Kidney (tissue), 14 donors: ENCODE measurements around the gene ALS2CL. TPM values are rescaled to one million over a fixed set of nuclear protein-coding genes. Genes with fewer than 3 reads are reported as not detected.

ENCODE experiments used
- DNase-seq, 5 donors: peaks; one replicate each; pipeline ENCODE4 v3.0.0-alpha.2; 2013 to 2020
- FAIRE-seq: peaks from 2 replicates; lab custom pipeline; 2012; peaks lifted over from hg19 to GRCh38; lab: Jason Lieb, UNC
- H3K27ac ChIP-seq, 2 donors: one replicate each; pipeline ENCODE4 v1.7.0; 2013; ENCODE audit warnings: low read depth in 2 of 2, low read length in 2 of 2, inconsistent platforms in 1 of 2
- H3K27me3 ChIP-seq: one replicate; pipeline ENCODE4 v1.7.1; 2013; ENCODE audit warnings: low read length, inconsistent platforms; ENCODE audit not compliant: control insufficient read depth, insufficient read depth
- H3K36me3 ChIP-seq, 3 donors: one replicate each; pipeline versions ENCODE4 v1.7.0 to v1.7.1; 2013; ENCODE audit warnings: low read length in 3 of 3, control low read depth in 1 of 3, inconsistent platforms in 1 of 3; ENCODE audit not compliant: insufficient read depth in 3 of 3, control insufficient read depth in 2 of 3
- H3K4me1 ChIP-seq, 3 donors: one replicate each; pipeline versions ENCODE4 v1.7.0 to v1.7.1; 2013; ENCODE audit warnings: low read length in 3 of 3, inconsistent platforms in 1 of 3, low read depth in 1 of 3; ENCODE audit not compliant: control insufficient read depth in 2 of 3, insufficient read depth in 2 of 3
- H3K4me3 ChIP-seq, 3 donors: one replicate each; pipeline versions ENCODE4 v1.7.0 to v1.8.1; 2013; ENCODE audit warnings: low read length in 3 of 3, control low read depth in 1 of 3, inconsistent platforms in 1 of 3
- H3K9ac ChIP-seq, 3 donors: one replicate each; pipeline versions ENCODE4 v1.7.0 to v1.7.1; 2013; ENCODE audit warnings: low read length in 3 of 3, control low read depth in 1 of 3, inconsistent platforms in 1 of 3
- H3K9me3 ChIP-seq, 3 donors: one replicate each; pipeline versions ENCODE4 v1.7.0 to v1.7.1; 2013; ENCODE audit warnings: low read length in 3 of 3, control low read depth in 1 of 3, inconsistent platforms in 1 of 3; ENCODE audit not compliant: control insufficient read depth in 2 of 3, insufficient read depth in 1 of 3
- intact Hi-C: fragments of 100-400 bp; cut with DNase I; formaldehyde crosslinking; loops from one replicate; pipeline ENCODE4 v1.11.1; 2022
- polyA plus RNA-seq: library from polyadenylated mRNA; stranded (reverse); fragments of 350-450 nt; fragmentation: Illumina TruSeq; extraction: RNeasy Lipid Tissue Mini Kit (QIAGEN cat#74804); gene quantifications from one replicate; pipeline ENCODE4 v1.2.3, GENCODE V29; 2014; ENCODE audit warnings: low read depth, low replicate concordance; ENCODE audit not compliant: insufficient read depth
- total RNA-seq: library from RNA; stranded (reverse); fragmentation: NEBNext Ultra II Directional; extraction: Animal tissue kit (Norgen Biotek cat#: 25700); gene quantifications from one replicate; pipeline ENCODE4 v1.2.1, GENCODE V29; 2021
- TF ChIP-seq, protein P1 (sequence below): IDR thresholded peaks from 3 replicates; pipeline ENCODE4 v1.5.1; 2012; ENCODE audit warnings: mild to moderate bottlenecking, moderate library complexity, borderline replicate concordance; ENCODE audit not compliant: insufficient read depth; ENCODE audit errors: extremely low read depth
- donor health status: control.
- donor health status: control.
- donor health status: control.
- donor health status: control.
- donor health status: control.
- donor health status: DM: yes; HTN: yes; CAD: no.
- donor health status: Normal renal cell carcinoma (clear cell type).

The ALS2CL gene
- total and polyA plus RNA-seq, 2 donors from 2014 or later = 43.0 to 78.9 TPM

DNA sequence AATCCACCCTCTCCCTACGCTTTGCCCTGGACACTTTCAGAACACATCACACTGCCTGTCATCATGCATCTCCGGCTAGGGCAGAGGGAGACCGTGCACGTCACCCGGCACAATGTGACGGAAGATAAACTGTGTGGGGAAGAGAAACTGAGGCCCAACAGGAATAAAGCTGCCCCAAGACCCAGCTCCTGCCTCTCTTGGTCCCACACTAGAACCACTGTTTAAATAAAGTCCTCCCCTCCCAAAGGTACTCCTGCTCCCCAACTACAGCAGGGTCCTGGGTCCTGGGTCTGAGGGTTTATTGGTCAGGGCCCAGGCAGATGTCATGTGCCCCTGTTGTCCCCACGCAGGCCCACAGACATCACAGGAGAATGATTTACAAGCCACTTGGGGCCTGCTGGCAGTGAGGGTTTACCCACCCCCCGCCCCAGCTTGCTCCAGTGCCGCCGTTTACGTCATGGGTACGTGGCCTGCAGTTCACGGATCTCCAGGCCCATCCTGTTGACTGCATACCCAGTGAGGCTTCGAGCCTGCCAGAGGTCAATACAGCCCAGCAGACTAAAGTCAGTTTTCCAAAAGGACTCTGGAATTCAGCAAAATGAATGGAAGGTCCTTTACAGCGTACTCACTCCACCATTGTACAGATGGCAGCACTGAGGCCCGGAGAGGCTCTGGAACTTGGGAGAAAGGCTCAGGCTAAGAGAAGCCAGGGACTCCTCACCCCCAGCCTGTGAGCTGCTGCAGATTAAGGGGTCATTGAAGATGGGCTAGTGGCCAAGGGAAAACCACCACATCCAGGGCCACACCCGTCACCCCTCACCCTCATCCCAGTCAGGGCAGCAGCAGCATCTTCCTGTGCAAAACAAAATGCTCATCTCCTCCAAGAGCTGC is 23.2 kb downstream of the ALS2CL start:
- DNase-seq = peak in 3 of 5 donors; percentile 4 to 47 (median 16)

DNA sequence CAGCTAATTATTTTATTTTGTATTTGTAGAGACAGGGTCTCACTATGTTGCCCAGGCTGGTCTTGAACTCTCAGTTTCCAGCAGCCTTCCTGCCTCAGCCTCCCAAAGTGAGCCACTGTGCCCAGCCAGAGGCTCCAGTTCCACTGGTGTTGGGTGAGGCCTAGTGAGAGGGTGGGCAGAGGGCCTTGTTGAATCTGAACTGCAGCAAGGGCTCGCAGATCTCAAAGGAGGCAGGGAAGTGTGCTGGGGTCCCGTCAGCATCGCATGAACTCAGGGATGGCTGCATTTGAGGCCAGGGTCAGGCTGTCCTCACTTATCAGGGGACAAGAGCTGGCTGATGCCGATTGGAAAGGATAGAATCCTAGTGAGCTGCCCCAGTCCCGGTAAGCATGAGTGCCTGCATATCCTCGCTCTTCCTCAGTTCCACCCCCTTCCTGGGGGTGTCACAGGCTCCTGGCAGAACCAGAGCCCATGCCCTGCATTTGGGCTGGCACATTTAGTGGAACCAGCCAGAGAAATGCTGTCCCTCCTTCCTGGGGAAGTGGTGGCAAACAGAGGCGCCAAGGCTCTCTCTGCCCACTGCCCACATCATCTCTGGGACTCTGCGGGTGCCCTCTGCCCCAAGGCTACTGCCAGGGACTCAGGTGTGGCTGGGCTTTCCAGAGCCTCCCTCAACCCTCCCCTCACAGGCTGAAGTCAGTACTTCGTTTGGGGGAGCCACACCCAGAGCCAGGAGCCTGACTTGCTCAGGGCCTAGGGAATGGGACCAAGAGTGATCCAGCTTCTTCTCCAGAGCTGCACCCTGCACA is 24.1 kb downstream of the ALS2CL start:
- TF ChIP-seq, protein P1, sequence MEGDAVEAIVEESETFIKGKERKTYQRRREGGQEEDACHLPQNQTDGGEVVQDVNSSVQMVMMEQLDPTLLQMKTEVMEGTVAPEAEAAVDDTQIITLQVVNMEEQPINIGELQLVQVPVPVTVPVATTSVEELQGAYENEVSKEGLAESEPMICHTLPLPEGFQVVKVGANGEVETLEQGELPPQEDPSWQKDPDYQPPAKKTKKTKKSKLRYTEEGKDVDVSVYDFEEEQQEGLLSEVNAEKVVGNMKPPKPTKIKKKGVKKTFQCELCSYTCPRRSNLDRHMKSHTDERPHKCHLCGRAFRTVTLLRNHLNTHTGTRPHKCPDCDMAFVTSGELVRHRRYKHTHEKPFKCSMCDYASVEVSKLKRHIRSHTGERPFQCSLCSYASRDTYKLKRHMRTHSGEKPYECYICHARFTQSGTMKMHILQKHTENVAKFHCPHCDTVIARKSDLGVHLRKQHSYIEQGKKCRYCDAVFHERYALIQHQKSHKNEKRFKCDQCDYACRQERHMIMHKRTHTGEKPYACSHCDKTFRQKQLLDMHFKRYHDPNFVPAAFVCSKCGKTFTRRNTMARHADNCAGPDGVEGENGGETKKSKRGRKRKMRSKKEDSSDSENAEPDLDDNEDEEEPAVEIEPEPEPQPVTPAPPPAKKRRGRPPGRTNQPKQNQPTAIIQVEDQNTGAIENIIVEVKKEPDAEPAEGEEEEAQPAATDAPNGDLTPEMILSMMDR = no peak
- no peak overlapping the region for H3K4me3 ChIP-seq
- no peaks in the 10 kb centered on the region for H3K27me3 ChIP-seq
- intact Hi-C loops = no loop called here
- no peaks in the 10 kb centered on the region for H3K9me3 ChIP-seq
- H3K4me1 ChIP-seq = peaks cover 0 to 3% (median 0%) of the 10 kb centered on the region in 3 donors
- DNase-seq = peak in 2 of 5 donors; percentile 19 to 38
- H3K27ac ChIP-seq = no peak overlapping the region
- no peak overlapping the region for H3K9ac ChIP-seq
- no peaks in the 10 kb centered on the region for H3K36me3 ChIP-seq
- no peak for FAIRE-seq

More for the DNA sequence above, 23.2 kb downstream of the ALS2CL start:
- TF ChIP-seq, protein P1 = no peak
- intact Hi-C loops = no loop called here
- peaks cover 0 to 4% (median 0%) of the 10 kb centered on the region in 3 donors for H3K36me3 ChIP-seq
- H3K4me1 ChIP-seq = no peaks in the 10 kb centered on the region
- H3K4me3 ChIP-seq = no peak overlapping the region
- no peak overlapping the region for H3K9ac ChIP-seq
- no peaks in the 10 kb centered on the region for H3K9me3 ChIP-seq
- H3K27ac ChIP-seq = no peak overlapping the region
- no peaks in the 10 kb centered on the region for H3K27me3 ChIP-seq
- no peak for FAIRE-seq

DNA sequence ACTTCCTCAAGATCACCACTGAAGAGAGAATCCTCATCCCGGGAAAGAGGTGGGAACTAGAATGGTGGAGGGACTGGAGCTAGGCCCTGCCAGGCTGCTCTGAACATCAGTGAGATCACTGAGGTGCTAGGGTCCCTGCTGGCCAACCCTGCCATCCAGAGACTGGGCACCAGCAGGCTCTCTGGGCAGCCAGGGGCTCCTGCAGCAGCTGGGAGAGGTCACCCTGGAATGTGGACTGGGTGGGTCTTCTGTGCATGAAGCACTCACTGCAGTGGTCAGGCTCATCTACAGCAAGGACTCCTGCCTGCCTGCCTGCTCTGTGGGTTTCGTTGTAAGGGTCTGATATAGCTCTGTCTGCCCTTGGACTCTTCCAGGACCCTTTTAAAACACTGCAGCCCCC is 24.9 kb downstream of the ALS2CL start:
- DNase-seq = peak in 2 of 5 donors; percentile 5 to 38

More for the DNA sequence above, 24.9 kb downstream of the ALS2CL start:
- Histone ChIP-seq H3K36me3 (no peaks in the 10 kb centered on the region), H3K9ac (no peak overlapping the region), H3K4me1 (peaks cover 0 to 9% (median 2%) of the 10 kb centered on the region in 3 donors), H3K27me3 (no peaks in the 10 kb centered on the region), H3K9me3 (no peaks in the 10 kb centered on the region), H3K4me3 (no peak overlapping the region), H3K27ac (no peak overlapping the region)
- intact Hi-C loops = no loop called here
- no peak for FAIRE-seq
- TF ChIP-seq, protein P1 = no peak
